ENCODE data around the gene DMBX1. TPM values are rescaled to one million over a fixed set of nuclear protein-coding genes. Genes with fewer than 3 reads are reported as not detected.

DMBX1 gene
- total RNA-seq, 1 experiment from 2014 or later: 2.3 TPM

DNA sequence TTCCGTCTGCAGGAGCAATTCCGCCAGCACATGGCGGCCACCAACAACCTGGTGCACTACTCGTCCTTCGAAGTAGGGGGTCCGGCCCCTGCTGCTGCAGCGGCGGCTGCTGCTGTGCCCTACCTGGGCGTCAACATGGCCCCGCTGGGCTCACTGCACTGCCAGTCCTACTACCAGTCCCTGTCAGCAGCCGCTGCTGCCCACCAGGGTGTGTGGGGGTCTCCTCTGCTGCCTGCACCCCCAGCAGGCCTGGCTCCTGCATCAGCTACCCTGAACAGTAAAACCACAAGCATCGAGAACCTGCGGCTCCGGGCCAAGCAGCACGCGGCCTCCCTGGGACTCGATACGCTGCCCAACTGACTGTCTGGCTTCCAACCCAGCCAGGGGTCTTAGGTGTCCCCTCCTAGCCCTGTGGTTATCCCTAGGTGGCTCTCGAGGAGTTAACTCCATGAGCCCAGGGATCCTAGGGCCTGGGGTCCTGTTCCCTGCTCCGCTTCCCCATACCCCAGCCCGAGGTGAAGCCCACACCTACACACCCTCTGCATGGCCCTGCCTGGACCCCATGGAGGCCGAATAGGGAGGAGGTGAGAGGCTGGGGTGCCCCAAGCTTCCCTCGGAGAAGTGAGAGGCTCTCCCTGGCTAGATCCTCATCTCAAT is 22.6 kb downstream of the DMBX1 start:
- Histone ChIP-seq H3T11ph (ENCODE audit: low read length) (no peak overlapping the region), H4K8ac (replicated peaks; ENCODE audit: insufficient read length, low read depth, low read length) (no peak overlapping the region), H2BK15ac (ENCODE audit: low read depth, low read length) (no peak overlapping the region), H3K79me1 (ENCODE audit: insufficient read depth, low read depth, low read length, poor library complexity, severe bottlenecking) (no peaks in the 10 kb centered on the region), H2AK5ac (ENCODE audit: insufficient read length, low read length) (no peak overlapping the region), H3K4ac (ENCODE audit: low read depth, low read length) (no peak overlapping the region), H4K91ac (ENCODE audit: insufficient read length, low read depth, low read length) (no peak overlapping the region), H2BK12ac (ENCODE audit: insufficient read length, low read depth, low read length) (no peak overlapping the region), H3K79me2 (ENCODE audit: insufficient read depth, low read length) (no peaks in the 10 kb centered on the region), H3K27me3 (ENCODE audit: insufficient read depth, low read length) (no peaks in the 10 kb centered on the region), H3K9me3 (ENCODE audit: control insufficient read depth, low read depth, low read length) (no peaks in the 10 kb centered on the region), H3K9ac (ENCODE audit: extremely low read depth, insufficient read length, low read length) (no peak overlapping the region), H4K20me1 (ENCODE audit: control insufficient read depth, insufficient read depth, insufficient read length) (no peaks in the 10 kb centered on the region), H3K14ac (ENCODE audit: insufficient read depth, low read length) (no peak overlapping the region), H3K56ac (ENCODE audit: insufficient read length, low read depth, low read length) (no peak overlapping the region), H3K18ac (ENCODE audit: insufficient read length, low read depth, low read length) (no peak overlapping the region), H3K4me1 (ENCODE audit: insufficient read depth, low read length) (peaks cover 5% of the 10 kb centered on the region; the same call in 1 of the 2 replicates), H2AFZ (ENCODE audit: low read length) (no peak overlapping the region), H3K4me2 (ENCODE audit: insufficient read depth, insufficient read length, low read length) (no peak overlapping the region), H3K23ac (ENCODE audit: insufficient read length, low read depth, low read length) (no peak overlapping the region), H3K23me2 (ENCODE audit: insufficient read length, low read depth, low read length, poor library complexity, severe bottlenecking) (no peaks in the 10 kb centered on the region), H2BK20ac (ENCODE audit: low read depth, low read length, poor library complexity, severe bottlenecking) (no peak overlapping the region), H3K27ac (ENCODE audit: insufficient read length, low read depth, low read length) (no peak overlapping the region), H4K5ac (ENCODE audit: insufficient read length, low read depth, low read length) (no peak overlapping the region), H2BK120ac (ENCODE audit: low read depth, low read length, poor library complexity, severe bottlenecking) (no peak overlapping the region), H2BK5ac (ENCODE audit: insufficient read length, low read length) (no peak overlapping the region)
- Mint-ChIP-seq H3K27ac (no peak overlapping the region), H3K36me3 (ENCODE audit: insufficient read depth in 1 of 3, low read depth in 3 of 3) (no peaks in the 10 kb centered on the region), H3K4me1 (peaks cover 51 to 55% of the 10 kb centered on the region in 2 experiments), H3K27me3 (ENCODE audit: low read depth) (peaks cover 45% of the 10 kb centered on the region), H3K4me3 (no peak overlapping the region), H3K9me3 (no peaks in the 10 kb centered on the region; a peak in 1 of 5 replicates)
- TF ChIP-seq, protein P1, sequence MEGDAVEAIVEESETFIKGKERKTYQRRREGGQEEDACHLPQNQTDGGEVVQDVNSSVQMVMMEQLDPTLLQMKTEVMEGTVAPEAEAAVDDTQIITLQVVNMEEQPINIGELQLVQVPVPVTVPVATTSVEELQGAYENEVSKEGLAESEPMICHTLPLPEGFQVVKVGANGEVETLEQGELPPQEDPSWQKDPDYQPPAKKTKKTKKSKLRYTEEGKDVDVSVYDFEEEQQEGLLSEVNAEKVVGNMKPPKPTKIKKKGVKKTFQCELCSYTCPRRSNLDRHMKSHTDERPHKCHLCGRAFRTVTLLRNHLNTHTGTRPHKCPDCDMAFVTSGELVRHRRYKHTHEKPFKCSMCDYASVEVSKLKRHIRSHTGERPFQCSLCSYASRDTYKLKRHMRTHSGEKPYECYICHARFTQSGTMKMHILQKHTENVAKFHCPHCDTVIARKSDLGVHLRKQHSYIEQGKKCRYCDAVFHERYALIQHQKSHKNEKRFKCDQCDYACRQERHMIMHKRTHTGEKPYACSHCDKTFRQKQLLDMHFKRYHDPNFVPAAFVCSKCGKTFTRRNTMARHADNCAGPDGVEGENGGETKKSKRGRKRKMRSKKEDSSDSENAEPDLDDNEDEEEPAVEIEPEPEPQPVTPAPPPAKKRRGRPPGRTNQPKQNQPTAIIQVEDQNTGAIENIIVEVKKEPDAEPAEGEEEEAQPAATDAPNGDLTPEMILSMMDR (conservative IDR thresholded peaks at IDR 0.05): no peak
- DNase-seq: no peak
- WGBS (ENCODE audit: extremely low coverage, insufficient read length, low lambda C conversion rate): no CpG with 5 or more reads among the region's 23 CpGs
